Stimulated activated naive CD4-positive, alpha-beta T cell (primary cell): ENCODE results near the gene IFITM2.
"Not testable (repeated sequence)": the region's sequence is repeated elsewhere in the genome, so short reads cannot be mapped to it uniquely, and the experiment has no call there.

ENCODE experiments used
- DNase-seq, 6 experiments: peaks; one replicate each; lab custom pipeline; 2025; lab: John Stamatoyannopoulos, UW

IFITM2 gene

DNA sequence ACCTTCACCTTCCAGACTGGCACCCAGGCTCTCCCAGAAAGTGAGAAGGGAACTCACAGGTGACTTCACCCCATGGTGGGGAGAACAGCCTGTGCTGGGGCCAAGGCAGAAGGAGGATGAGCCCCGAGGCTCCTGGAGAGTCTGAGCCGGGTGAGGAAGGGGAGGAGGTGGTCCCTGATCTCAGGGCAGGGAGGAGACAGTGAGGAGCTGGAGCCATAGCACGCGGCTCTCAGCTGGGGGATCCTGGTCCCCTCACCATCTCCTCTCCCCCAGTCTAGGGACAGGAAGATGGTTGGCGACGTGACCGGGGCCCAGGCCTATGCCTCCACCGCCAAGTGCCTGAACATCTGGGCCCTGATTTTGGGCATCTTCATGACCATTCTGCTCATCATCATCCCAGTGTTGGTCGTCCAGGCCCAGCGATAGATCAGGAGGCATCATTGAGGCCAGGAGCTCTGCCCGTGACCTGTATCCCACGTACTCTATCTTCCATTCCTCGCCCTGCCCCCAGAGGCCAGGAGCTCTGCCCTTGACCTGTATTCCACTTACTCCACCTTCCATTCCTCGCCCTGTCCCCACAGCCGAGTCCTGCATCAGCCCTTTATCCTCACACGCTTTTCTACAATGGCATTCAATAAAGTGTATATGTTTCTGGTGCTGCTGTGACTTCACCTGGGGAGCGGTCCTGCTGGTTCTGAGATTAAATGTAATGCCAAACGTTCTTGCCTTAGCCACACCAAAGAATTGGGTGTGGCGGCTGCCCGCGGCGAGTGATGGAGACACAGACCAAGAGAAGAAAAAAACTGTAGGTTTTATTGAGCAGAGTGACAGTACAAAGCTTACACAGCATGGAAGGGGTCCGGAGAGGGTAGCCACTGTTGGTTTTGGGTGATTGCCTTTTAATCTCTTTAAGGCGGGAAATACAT, 1.4 kb downstream of the IFITM2 start:
- peak in 2 of 6 experiments; percentile 29 to 31 for DNase-seq

DNA sequence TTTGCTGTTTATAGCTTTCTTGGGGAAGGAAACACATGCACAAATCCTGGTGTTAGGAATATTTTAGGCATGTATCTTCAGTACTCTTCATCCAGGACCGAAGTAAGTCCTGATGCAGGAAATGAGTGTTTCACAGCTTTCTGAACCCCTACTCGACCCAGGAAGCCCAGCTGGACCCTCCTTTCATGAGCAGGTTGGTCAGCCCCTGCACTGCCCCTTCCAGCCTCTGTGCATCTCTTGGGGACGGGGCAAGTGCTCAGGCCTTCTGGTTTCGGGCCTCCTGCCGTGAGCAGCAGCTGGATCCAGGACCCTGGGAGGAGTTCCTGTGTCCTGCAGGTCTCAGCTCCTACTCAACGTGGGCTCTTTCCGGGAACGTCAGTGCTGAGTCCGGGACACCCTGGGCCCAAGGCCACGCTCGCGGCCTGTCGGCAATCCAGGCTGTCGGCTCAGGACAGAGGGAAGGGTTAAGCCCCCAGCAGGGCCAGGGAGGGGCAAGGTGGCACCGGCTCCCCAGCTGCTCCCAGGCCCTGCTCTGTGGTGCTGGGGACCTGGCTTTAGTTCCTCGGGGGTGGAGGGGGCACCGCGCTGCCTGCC, 2.5 kb downstream of the IFITM2 start:
- not testable (repeated sequence) for DNase-seq

DNA sequence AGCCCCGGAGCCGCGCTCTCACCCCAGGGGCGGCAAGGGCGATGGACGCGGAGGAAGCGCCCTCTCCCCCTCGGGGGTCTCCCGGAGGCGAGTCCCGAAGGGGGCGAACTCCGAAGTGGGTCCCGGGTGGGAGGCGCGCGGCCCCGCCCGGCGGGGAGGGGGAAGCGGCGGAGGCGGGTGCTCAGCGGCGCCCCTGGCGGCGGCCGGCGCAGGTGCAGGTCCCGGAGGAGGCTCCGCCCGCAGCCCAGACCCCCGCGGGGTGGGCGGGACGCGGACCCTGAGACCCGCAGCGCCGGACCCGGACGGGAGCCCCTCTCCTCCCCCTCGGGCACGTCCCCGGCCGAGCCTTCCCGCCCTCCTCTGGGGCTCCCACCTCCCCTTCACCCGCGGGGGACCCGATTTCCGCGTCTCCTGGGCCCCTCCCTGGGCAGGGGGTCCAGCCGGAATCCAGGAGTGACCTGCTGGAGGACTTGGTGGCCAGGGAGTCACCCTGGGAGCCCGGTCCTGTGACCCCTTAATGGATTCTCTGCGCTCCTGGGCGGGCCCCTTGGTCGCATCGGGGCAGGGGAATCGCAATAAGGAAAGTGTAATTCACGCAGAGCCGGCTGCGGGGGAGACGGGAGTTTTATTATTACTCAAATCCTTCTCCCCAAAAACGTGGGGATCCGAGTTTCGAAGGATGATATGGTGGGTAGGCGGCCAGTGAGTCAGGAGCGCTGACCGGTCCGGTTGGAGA, 3.6 kb downstream of the IFITM2 start:
- not testable (repeated sequence) for DNase-seq

DNA sequence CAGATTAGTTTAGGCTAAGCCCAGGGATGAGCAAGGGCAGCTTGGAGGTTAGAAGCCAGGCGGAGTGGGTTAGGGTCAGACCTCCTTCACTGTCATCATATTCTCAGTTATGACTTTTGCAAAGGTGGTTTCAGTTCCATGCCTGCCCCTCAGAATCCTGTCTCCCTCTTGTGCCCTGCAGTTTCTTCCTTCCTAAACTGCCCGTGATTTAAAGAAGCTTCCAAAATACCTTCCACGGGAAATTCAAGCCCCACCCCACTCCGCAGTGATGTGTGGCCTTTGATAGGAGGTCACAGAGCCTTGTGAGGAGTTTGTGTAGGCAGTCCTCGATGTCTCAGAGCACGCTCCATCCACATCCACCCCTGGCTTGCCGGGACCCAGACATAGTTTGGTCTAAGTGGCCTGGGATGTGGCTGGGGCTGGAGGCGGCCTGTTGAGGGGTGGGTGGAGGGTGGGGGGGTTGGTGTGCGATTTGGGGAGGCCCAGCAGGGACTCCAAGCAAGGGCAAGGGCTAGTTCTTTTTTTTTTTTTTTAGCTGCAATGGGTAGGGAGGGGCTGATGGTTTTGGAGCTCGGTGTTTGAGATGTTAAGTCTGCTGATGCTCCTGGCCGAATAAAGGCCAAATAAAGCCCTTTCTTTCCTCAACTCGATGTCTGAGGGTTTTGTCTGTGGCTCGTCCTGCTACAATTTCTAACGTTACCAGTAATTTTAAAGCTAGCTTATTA, 4.6 kb downstream of the IFITM2 start:
- no peak for DNase-seq

DNA sequence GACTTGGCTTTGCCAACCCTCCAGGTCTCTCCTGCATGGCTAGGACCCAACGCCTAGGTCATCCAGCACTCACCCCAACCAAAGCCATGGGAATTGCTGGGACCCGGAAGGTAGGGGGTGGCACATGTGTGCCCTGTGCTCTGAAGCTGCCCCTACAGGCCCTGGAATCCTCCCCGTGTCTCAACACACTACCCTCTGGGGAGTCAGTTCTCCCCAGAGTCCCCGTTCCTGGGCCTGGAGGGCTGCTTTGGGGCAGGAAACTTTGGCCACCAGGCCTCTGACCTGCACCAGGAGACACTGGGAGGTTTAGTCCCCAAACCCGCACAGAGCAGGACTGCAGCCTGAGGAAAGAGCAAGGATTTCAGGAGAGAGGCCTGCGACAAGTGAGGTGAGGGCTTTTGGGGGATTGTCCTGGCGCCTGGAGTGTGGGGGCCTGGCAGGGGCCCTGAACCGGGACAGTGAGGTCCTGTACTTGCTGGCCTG, 5.7 kb downstream of the IFITM2 start:
- no peak for DNase-seq

DNA sequence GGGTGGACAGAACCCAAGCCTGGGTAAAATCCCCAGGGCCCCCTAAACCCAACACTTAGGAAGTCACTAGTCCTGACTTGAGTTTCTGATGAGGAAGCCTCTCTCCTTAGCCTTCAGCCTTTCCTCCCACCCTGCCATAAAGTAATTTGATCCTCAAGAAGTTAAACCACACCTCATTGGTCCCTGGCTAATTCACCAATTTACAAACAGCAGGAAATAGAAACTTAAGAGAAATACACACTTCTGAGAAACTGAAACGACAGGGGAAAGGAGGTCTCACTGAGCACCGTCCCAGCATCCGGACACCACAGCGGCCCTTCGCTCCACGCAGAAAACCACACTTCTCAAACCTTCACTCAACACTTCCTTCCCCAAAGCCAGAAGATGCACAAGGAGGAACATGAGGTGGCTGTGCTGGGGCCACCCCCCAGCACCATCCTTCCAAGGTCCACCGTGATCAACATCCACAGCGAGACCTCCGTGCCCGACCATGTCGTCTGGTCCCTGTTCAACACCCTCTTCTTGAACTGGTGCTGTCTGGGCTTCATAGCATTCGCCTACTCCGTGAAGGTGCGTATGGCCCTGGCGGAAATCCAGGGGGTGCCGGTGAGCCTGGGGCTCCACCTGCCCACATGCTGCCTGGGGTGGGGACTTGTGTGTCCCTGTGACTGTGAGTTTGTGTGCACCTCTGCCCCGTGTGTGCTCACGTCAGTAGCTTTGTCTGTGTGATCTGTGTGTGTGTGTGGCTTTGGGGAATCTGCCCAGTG, 6.4 kb downstream of the IFITM2 start, which contains the start of gene IFITM1:
Gene IFITM1, plus strand, starts transcription at position 254 of the 767 bp plus-strand sequence. Its CDS starts 131 bp downstream, at position 385.
- DNase-seq = peak; percentile 47 to 89 (median 74)

DNA sequence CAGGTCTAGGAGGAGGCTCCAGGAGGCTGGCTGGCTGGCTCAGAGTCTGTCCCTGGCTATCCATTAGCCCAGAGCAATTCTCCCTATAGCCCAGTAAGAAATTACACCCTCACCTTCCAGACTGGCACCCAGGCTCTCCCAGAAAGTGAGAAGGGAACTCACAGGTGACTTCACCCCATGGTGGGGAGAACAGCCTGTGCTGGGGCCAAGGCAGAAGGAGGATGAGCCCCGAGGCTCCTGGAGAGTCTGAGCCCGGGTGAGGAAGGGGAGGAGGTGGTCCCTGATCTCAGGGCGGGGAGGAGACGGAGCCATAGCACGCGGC, 6.9 kb downstream of the IFITM2 start:
- DNase-seq = not testable (repeated sequence)

DNA sequence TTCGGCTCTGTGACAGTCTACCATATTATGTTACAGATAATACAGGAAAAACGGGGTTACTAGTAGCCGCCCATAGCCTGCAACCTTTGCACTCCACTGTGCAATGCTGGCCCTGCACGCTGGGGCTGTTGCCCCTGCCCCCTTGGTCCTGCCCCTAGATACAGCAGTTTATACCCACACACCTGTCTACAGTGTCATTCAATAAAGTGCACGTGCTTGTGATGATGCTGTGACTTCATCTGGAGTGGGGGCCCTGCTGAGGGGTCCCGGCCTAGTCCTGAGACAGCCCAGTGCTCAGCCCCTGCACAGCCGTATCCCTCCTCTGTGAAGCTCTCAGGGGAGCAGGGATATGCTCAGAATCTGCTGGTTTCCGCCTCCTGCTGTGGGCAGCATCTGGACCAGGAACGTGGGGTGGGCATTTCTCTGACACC, 7.5 kb downstream of the IFITM2 start:
- DNase-seq = peak in 2 of 6 experiments; percentile 31 to 61

DNA sequence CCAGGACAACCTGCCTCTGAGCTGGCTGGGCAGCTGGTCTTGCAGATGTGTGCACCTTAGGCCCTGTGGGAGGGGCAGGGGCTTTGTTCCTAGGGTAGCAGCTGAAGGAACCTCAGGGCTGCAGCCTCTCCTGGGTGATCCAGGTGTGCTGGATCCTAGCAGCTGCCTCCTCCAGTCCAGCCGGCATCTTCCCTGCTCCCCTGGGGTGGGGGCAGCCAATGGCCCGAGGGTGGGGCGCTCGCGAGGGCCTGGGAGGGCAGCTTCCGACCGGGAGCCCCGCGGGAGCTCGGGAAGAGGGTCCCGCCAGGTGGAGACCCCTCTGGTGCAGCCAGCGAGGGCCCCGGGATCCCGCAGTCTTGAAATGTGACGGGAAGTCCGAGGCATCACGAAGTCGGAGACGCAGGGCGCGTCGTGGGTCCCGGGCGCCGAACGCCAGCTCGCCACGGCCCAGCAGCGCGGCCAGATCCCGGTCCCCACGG, 7.9 kb downstream of the IFITM2 start:
- DNase-seq = no peak

DNA sequence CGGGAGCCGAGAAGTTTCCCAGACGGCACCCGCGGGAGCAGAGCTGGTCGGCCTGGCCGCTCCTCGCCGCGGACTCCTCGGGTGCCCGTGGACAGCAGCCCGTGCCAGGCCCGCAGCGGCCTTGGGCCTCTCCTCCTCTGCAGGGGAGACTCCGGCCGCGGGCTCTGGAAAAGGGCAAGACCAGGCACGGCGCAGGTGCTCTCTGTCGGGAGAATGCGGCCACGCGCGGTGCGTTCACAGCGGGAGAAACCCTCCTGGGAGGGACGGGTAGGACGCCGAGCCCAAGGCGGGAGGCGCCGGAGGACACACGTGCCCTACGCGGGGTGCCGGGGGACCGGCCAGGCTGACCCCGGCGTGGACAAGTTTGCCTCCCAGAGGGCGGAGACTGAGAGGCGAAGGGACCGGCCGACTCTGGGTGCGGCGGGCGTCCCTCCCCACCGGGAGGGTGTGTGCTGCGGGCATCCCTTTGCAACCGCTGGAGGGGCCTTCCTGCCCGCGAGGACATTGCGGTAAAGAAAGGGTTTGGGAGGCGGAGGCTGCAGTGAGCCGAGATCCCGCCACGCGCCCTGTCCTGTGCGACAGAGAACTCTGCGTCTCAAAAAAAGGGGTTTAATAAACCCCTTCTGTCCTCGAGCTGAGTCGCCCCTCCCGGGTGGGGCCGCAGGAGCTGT, 8.6 kb downstream of the IFITM2 start:
- peak in 1 of 6 experiments; percentile 59 for DNase-seq

DNA sequence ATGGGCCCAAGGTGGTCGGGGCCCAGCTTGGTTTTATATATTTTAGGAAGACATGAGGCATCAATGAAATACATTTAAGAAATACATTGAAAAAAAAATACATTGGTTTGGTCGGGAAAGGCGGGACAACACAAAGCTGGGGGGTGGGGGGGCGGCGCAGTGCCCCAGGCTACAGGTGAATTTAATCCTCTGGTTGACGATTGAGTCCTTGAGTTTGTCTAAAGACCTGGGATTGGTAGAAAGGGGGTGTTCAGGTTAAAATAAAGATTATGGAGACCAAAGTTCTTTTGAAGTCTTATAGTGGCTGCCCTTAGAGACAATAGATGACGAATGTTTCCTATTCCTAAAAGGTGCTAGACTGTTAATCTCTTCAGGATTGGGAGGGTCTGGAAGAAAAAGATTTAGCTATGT, 9.3 kb downstream of the IFITM2 start:
- DNase-seq = peak in 3 of 6 experiments; percentile 34 to 59 (median 47)

DNA sequence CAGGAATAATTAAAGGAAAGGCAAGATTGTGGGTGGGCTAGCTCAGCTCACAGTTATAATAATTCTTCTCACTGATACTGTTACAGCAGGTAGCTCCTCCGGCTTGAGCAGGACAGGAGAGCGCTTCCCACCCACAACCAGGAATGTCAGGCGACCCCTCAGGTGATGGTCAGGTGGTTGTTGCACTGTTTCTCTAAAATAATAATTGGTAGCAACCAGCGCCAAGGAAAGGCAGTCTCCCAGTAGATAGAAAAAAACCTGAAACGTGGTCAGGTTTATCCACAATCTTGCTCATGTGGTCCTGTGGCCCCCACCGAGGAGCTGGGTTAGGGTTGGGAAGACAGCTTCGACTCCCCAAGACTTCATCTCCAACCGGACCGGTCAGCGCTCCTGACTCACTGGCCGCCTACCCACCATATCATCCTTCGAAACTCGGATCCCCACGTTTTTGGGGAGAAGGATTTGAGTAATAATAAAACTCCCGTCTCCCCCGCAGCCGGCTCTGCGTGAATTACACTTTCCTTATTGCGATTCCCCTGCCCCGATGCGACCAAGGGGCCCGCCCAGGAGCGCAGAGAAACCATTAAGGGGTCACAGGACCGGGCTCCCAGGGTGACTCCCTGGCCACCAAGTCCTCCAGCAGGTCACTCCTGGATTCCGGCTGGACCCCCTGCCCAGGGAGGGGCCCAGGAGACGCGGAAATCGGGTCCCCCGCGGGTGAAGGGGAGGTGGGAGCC, 10.2 kb downstream of the IFITM2 start:
- DNase-seq = not testable (repeated sequence)

DNA sequence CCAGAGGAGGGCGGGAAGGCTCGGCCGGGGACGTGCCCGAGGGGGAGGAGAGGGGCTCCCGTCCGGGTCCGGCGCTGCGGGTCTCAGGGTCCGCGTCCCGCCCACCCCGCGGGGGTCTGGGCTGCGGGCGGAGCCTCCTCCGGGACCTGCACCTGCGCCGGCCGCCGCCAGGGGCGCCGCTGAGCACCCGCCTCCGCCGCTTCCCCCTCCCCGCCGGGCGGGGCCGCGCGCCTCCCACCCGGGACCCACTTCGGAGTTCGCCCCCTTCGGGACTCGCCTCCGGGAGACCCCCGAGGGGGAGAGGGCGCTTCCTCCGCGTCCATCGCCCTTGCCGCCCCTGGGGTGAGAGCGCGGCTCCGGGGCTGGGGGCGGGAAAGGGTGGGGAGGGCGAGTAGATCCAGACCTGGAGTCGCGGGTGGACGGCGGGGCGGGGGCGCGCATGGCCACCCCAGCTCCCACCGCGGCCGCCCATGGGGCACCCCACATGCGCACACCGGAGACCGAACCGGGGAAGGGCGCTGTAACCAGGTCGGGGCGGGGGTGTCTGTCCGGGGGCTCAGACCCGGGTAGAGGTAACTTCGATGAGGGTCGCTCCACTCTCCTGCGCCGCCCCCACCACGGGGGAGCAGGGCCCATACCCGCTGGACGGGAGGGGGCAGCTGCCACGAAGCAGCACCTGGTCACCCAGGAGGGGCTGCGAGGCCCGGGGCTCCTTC, 10.9 kb downstream of the IFITM2 start:
- DNase-seq = not testable (repeated sequence)

DNA sequence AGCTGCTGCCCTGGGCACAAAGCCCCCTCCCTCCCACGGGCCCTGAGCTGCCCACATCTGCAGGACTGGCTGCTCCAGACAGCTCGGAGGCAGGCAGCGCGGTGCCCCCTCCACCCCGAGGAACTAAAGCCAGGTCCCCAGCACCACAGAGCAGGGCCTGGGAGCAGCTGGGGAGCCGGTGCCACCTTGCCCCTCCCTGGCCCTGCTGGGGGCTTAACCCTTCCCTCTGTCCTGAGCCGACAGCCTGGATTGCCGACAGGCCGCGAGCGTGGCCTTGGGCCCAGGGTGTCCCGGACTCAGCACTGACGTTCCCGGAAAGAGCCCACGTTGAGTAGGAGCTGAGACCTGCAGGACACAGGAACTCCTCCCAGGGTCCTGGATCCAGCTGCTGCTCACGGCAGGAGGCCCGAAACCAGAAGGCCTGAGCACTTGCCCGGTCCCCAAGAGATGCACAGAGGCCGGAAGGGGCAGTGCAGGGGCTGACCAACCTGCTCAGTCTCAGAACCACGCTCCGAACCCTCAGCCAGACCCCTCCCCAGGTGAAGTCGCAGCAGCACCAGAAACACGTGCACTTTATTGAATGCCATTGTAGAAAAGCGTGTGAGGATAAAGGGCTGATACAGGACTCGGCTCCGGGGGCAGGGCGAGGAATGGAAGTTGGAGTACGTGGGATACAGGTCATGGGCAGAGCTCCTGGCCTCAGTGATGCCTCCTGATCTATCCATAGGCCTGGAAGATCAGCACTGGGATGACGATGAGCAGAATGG, 11.7 kb downstream of the IFITM2 start:
- not testable (repeated sequence) for DNase-seq

DNA sequence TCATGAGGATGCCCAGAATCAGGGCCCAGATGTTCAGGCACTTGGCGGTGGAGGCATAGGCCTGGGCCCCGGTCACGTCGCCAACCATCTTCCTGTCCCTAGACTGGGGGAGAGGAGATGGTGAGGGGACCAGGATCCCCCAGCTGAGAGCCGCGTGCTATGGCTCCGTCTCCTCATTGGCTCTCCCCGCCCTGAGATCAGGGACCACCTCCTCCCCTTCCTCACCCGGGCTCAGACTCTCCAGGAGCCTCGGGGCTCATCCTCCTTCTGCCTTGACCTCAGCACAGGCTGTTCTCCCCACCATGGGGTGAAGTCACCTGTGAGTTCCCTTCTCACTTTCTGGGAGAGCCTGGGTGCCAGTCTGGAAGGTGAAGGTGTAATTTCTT, 12.3 kb downstream of the IFITM2 start:
- not testable (repeated sequence) for DNase-seq

DNA sequence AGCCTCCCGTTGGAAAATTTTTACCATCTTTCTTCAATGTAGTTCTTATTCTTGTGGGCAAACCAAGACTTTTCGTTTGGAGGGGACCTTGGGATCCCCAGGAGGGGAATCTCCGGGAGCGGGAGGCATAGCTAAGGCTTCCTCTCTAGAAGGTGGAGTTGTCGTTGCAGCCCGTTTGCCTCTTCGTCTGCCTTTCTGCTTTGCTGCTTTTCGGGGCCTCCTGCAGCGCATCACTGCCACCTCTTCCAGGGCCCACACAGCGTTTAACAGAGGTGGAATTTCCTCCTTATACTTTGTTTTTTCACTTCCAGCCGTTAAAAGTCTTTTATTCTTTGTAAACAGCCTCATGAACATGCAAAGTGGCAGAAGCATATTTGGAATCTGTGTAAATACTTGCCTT, 16.5 kb downstream of the IFITM2 start:
- DNase-seq = no peak

DNA sequence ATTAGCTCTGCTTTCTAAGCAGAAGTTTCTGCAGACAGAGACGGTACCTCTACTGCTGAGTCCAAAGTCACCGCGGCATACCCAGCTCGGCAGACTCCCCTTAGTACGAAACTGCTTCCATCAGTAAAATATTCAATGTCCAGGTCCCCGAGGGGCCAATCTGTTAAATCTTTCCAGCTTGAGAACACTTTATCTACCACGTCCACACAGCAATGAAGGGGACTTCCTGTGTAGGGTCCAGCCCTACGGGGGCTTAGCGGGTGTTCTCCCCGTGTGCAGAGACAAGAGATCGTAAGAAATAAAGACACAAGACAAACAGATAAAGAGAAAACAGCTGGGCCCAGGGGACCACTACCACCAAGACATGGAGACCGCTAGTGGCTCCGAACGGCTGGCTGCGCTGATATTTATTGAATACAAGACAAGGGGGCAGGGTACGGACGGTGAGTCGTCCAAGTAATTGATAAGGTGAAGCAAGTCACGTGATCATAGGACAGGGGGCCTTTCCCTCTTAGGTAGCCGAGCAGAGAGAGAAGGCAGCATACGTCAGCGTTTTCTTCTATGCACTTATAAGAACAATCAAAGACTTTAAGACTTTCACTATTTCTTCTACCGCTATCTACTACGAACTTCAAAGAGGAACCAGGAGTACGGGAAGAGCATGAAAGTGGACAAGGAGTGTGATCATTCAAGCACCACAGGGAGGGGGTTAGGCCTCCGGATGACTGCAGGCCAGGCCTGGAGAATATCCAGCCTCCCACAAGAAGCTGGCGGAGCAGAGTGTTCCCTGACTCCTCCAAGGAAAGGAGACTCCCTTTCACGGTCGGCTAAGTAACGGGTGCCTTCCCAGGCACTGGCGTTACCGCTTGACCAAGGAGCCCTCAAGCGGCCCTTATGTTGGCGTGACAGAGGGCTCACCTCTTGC, 17.2 kb downstream of the IFITM2 start:
- DNase-seq = not testable (repeated sequence)
